Stimulated activated CD4-positive, alpha-beta T cell treated with anti-CD3 and anti-CD28 coated beads, Interleukin-2, amount 100 ng/mL, for 48 hours (primary cell): ENCODE results near the gene NCKAP5.
"Not testable (repeated sequence)": the region's sequence is repeated elsewhere in the genome, so short reads cannot be mapped to it uniquely, and the experiment has no call there.

Experiments used
- DNase-seq, 2 donors: peaks; one replicate each; pipeline ENCODE4 v3.0.0-alpha.2; 2020

The NCKAP5 gene

DNA sequence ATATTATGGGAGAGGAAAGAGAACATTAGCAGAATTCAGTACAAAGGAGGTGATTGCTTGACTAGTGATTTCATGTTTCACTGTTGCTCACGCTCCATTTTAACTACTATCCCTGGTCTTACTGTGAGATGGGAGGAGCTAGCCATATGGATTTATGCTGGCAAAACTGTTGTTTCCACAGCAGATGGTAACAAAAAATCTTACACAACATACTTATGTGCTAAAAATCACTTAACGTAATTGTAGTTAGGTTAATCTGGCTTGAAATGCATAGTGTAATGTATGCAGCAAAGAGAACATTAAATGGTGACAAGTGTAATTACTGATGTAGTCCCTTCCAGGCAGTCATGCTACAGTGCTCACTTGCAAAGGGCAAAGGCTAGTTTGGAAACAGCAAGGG lies 742.7 kb downstream of the NCKAP5 start:
- DNase-seq: no peak

DNA sequence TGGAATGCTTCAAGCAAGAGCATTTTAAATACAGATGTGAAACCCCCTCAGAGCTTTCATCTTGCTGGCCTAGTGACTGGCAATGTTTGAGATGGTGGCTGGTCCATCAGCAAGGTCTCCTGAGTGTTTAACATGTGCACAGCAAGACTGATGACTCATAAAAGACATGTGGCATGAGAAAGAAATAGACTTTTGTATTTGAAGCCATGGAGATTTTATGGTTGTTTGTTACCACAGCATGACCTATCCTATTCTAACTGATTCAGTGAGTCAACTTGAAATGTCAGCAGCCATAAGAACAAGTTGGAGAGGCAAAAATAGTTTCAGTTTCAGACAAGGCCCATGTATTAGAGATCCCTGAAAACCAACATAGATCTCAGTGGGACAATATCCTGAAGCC lies 743.5 kb downstream of the NCKAP5 start:
- DNase-seq: no peak

DNA sequence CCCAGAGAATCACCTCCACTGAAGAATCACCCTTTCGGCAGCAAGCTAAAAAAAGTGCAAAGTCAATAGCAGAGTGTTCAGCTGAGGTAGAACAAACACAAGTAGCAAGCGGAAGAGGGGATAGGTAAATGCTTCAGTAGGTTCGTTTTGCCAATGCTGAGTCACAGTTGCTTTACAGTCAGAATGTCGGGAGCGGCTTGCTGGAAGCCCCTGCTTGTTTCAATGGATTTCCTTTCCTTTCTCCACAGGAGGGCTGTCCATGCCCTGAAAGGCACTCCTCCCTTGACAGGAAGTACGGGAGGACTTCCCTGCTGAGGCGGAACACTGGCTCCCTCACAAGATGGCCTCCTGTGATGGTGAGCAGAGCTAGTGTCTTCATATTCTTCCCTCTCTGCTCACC lies 752.0 kb downstream of the NCKAP5 start:
- DNase-seq: no peak

DNA sequence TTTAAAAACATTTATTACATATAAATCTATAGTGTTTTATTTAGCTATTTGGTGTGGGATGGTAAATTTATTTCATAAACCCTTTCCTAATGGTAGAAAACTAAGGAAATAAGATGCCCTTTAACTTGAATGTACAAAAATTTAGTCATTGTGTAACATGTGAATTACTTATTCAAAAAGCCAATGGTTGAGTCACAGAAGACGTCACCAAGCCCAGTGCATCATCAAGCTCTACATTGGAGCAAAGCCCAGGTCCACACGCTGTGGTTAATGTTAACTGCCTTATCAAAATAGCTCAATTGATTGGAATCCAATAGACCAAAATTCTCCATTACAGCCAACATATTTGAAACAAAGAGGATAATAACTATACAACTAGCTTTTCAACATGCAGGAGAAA lies 752.7 kb downstream of the NCKAP5 start:
- DNase-seq: no peak

DNA sequence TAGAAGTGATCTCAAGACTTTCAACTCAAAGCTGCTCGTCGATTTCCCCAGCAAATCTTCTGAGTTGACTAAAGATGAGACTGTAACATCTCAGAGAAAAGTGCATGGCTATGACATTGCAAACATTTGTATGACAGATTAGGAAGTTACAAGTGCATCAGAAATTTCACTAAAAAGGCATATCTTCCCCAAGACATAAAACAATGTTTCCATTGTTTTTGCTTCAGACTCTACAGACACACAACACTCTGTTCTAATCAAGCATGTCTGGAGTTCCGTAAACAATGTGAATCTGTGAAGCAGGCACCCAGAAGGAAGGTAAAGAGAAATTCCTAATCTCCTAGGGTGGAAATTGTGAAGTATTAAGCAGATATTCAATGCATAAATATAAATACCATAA lies 753.6 kb downstream of the NCKAP5 start:
- DNase-seq: no peak

DNA sequence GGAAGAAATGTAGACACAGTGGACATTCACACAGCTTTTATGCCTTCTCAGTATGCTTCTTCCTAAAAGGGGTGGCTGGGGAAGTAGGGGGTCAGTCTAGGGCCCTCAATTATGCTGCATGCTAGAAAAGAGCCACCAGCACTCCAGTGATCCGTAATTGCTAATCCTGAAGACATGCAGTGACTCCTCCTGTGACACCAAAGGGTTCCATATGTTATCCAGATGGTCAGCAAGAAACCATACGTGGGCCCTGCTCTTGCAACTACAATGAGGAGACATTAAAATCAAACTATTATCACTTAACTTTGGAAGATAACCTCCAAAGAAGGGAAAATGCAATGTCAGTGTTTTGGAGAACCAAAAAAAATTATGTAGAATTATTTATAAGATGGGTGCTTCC lies 754.8 kb downstream of the NCKAP5 start:
- DNase-seq: no peak

DNA sequence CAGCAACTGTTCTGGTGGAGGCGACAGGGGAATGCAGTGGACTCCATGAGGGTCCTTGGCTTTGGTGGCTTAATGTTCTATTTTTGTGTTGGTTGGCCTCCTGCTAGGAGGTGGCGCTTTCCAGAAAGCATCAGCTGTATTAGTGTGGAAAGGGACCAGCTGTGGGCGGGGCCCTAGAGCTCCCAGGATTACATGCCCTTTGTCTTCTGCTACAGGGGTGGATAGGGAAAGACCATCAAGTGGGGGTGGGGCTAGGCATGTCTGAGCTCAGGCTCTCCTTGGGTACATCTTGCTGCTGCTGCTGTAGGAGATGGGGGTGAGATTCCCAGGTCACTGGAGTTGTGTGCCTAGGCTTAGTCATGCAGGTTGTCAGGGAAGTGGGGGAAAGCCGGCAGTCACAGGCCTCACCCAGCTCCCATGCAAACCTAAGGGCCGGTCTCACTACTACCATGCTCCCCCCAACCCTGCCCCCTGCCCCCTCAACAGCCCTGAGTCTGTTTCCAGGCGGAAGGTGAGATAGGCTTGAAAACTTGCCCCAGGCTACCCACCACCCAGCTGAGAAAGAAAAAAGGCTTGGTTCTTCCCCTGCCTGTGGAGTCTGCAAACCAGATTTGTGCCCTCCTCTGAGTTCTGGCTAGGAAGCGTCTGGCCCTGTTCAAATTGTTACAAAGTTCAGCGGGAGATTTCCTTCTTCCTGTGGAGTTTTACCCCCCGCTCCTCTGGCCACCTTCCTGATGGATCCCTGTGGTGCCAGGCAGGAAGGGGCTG lies 756.9 kb downstream of the NCKAP5 start:
- DNase-seq: no peak

DNA sequence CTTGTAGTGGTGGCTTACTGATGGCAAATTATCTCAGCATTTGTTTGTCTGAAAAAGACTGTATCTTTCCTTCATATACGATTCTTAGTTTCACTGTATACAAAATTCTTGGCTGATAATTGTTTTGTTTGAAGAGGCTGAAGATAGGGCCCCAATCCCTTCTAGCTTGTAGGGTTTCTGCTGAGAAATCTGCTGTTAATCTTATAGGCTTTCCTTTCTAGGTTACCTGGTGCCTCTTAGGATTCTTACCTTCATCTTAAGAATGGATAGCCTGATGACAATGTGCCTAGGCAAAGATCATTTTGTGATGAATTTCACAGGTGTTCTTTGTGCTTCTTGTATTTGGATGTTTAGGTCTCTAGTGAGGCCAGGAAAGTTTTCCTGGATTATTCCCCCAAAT lies 758.3 kb downstream of the NCKAP5 start:
- not testable (repeated sequence) for DNase-seq

DNA sequence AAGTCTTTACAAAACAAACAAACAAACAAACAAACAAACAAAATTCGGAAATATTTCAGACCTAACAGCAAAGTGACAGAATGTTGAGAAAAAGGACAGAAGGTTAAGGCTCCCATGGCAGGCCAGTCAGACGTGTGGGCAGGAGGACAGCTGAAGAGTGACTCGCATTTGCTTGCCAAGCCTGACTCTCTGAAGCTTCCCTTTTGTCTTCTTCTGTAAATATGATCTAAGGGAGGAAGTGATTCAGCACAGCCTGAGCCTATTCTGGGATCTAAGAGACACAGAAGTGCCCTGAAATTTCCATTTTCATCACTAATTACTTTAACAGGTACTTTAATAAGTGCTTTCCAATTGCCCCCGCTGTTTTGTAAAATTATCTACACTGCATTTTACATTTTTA lies 764.2 kb downstream of the NCKAP5 start:
- DNase-seq: no peak

DNA sequence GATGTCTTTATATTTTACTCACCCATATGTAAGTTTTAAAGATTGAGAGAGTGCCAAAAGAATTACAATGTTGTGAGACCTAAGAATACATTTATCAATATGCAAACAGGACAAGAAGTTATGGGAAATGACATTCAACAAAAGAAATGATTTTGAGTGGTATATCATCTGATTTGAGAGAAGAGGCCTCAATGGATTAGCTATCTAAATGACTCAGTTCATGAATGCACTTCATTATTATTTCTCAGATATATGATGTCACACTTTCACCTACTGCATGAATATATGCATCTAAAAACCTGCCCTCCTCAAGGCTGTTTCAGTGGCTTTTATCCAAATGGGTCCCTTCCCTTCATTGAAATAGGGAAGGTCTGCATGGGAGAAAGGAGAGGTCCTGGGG lies 769.9 kb downstream of the NCKAP5 start:
- DNase-seq: no peak

DNA sequence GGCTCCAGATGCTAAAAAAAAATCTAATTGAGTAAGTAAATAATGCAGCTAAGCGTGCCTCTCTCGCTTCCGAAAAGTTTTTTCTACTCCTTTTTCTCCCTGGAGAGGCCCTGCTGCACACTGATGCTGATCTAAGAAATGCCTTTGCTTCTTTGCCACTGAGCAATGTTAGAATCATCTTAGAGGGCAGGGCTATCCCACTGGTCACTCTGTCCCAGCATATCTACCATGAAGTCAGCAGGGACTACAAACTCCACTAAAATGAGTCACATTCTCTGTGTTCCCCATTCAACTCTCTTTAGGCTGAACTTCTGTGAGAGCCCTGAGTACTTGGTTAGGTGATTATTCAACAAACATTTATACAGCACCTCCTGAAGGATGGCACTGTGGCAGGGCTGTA lies 770.7 kb downstream of the NCKAP5 start:
- DNase-seq: no peak

DNA sequence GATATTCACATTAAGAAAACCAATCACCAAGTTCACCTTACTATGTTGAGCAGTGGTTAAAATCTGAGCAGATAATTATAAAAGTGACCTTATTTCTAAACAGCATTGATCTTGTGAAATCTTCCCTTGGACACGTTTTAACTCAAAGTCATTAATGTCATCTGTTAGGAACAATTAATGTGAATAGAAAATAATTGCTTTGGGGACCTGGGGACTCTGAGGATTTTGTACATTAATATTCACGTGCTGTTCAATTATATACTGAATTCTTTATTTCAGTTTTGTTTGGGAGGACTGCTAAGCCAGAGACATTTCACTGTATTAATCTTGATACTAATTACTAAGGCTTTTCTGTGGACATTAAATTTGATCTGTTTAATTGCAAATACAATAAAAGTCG lies 771.2 kb downstream of the NCKAP5 start:
- DNase-seq: no peak

DNA sequence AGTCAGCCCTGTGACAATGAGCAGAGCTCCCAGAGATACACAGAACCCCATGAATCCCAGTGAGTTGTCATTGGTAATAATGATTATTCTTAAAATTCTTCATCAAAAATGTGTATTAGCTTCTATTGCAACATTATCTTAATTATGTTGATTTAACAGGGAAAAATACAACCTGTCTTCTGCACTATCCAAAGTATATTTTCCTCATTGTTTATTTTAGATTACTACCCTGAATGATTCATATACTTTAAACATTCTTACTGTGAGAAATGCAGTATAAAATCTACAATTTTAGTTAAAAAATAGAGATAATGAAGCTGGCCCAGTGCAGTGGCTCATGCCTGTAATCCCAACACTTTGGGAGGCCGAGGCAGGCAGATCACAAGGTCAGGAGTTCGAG lies 773.0 kb downstream of the NCKAP5 start:
- DNase-seq: no peak

DNA sequence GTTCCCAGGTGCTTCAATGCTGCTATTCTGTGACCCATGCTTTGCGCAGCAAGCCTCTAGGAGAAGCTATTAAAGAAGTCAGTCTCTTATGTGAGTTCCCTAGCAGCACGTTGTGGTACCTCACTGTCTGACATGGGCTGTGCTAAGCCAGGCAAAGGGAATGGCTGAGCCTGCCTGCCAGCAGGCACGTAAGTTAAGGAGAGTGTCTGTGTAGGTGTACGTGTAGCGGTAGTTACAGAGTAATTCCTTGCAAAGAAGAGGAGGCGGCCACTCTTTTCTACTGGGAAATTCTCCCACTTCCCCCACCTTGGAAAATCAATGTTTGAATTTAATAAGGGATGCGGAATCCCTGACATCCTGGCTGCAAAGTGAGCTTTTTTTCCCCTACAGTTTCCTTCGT lies 774.7 kb downstream of the NCKAP5 start:
- no peak for DNase-seq

DNA sequence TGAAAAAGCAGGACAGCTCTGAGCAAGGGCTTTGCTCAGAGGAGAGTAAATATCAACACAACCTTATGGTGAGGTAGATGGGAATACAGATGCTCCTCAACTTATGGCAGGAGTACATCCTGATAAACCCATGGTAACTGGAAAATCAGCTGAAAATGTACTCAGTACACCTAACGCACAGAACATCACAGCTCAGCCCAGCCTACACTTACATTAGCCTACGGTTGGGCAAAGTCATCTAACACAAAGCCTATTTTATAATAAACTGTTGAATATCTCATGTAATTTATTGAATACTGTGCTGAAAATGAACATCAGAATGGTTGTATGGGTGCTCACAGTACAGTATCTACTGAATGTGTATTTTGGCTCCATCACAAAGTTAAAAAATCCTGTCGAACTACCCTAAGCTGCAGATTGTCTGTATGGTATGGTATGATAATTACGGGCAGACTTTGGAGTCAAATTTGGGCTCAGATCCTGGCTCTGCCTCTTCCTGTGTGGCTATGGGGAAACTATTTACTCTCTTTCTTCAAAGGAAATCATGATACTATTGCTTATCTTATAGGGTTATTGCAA lies 778.0 kb downstream of the NCKAP5 start:
- no peak for DNase-seq

DNA sequence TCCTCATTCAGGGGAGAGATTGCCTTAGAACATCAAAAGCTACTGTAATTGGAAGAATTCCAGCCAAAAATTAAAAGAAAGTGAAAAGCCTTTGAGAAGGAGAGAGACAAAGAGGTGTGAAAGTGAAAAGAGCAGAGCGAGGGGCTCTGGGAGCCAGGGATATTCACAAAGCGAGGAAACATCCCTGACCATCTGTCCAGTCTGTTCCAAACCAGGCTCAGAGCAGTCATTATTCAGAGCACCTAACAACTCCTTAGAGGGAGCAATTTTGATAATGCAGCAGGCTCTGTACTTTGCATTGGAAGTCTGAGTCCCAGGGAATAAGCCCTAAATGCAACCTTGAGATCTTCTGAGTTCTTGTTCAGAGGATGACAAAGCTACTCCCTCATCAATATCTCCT lies 779.2 kb downstream of the NCKAP5 start:
- DNase-seq: no peak

DNA sequence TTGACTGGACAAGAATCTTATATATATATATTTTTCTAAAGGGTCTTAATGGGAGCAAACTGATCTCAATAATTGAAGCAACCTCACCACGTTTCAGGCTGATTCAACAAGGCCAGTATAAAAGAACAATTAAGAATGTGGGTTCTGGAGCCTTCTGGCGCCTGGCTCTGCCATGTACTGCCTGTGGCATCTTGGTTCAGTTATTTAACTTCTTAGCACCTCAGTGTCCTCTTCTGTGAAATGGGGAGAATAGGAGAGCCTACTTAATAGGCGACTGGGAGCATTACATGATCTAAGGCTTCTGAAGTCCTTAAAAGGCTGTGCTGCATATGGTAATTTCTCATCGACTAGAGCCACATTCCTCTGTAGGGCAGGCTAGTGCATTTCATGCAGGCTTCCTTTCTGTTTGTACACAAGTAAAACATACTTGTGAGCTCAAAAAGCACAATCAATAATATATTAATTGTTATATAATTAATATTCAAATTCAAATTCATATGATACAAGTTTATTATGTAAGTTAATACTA lies 779.9 kb downstream of the NCKAP5 start:
- DNase-seq: no peak

DNA sequence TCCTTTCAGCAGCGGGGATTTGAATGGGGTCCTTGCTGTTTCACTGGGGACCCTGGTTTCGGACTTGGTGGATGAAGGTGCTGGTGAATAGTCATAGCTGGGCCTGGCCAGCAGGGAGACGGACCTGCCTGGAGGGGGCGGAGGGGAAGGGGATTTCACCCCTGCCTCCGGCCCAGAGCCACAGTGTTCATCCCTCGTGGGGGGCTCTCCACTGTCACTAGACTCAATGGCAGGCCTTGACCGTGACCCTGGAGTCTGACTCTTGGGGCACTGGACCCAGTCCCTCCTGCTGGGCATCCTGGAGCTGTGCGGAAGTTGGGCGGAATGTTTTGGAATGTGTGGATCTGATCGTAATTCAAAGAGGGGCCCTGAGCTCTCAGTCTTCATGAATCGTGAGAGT lies 784.4 kb downstream of the NCKAP5 start:
- no peak for DNase-seq

DNA sequence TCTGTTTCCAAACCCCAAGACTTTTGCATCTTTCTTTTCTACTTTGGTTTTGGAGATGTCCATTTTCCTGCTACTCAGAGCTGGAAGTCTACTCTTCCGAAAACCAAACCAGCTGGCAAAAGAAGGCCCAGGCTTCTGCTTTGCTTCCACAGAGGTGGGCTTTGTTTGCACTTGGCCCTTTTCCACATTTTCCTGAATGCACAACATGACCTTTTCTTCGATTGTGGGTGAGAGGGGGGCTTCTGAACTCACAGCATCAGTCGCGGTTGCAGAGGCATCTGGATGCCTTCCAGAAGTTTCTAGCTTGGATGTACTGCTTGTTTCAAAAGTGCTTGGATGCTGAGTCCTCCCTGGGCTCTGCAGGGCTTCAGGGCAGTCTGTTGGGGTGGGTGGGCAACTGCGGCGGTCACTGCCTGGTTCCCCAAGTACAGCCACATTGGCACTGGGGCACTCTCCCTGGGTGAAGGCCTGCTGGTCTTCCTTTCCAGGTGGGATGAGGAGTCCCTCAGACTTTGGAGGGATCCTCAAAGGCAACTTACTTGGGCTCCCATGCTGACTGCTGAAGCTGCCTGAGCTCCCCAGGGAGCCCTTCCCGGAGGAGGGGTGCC lies 786.0 kb downstream of the NCKAP5 start:
- no peak for DNase-seq

DNA sequence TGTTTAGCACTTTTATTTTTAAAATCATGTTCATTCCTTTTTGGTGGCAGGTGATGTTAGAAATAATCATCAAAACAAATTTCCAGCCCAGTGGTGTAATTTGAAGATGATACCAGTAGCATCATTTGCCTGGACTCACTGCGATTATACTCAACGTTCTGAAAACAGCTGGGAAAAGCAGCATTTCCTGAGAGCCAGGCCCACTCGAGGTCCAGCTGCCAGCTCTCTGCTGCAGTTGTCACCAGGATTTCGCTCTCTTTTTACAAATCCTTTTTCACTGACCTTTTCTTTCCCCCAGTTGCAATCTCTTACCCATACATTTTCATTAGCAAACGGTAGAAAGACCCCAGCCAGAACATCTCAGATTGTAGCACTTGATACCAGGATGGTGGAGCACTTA lies 787.6 kb downstream of the NCKAP5 start:
- no peak for DNase-seq

DNA sequence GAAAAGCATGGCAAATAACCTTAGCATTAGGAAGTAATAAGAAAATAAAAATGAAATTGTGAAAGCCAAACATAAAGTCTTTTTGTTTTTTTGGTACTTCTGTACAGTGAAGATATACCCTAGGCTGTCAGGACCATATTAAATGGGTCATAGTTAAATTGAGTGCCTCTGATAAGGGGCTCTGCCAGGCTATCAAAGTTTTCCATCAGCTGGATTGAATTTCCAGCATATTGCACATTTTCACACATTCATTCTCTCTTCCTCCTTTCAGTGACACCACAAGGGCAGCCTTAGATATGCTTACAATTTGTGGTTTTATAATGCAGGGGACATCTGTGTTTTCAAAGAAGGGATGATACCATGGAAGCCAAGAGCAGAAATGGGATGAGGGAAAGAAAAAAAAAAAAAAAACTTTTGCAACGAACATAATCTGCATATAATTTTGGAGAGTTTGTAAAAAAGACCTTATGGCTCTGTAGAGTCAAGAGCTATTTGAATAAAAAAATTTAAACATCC lies 789.0 kb downstream of the NCKAP5 start:
- DNase-seq: no peak

DNA sequence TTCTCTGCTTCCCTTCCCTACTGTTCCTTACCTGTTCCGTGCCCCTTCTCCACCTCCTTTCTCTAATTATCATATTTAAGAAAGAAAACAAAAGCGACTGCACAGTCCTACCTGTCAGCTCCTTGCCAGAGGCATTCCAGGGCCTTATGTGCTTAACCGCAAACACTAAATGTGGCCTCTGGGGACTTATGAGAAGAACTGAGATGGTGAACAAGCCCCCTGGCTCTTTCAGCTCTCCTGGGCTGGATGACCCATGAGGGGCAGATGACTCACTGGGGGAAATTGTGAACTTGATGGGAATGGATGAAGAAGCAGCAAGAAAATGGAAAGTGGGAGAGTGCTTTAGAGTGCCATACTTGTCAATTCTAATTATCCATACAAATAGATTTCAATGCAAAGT lies 792.0 kb downstream of the NCKAP5 start:
- DNase-seq: no peak

DNA sequence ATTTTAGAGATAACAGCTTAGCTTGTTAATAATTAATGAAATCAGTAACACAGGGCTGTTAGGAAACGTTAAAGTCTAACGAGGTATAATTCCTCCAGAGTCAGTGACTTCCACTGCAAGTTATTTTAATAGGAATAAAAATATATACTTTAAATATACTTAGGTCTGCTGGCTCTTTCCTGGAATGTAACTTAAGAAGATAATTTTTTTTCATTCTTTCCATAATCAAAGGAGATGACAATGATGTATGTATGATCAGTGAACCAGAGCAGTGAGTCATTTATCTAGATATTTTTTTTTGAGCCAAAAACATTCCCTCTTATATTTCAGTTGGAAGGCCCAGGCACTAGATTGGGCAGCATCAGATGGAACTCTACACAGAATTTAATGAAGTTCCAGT lies 794.1 kb downstream of the NCKAP5 start:
- no peak for DNase-seq

DNA sequence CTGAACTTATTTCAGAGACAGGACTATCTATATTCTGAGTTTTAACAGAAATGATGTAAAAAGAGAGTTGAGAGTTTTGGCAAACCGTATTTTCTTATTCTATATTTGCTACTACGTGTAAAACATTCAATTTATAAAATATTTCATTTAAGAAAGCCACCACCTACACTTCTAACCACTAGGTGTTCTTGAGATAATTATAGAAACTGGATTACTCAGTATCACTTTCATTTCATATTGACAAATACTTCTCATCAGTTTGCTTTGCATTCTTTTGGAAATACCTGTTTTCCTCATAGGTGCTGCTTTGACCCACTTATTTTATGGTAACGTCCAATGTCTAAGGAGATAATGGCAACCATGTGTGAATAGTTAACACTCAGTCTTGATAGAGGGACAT lies 794.9 kb downstream of the NCKAP5 start:
- no peak for DNase-seq
